Ishikawa (cell line): ENCODE results near the gene ZKSCAN8.

Experiments used
- CEBPB ChIP-seq: IDR thresholded peaks from 2 replicates; pipeline ENCODE4 v1.6.1; 2012
- CREB1 ChIP-seq: IDR thresholded peaks from 2 replicates; pipeline ENCODE4 v1.6.1; 2012; ENCODE audit warnings: low read depth
- EGR1 ChIP-seq: IDR thresholded peaks from 2 replicates; pipeline ENCODE4 v1.6.1; 2012
- EP300 ChIP-seq: IDR thresholded peaks from 2 replicates; pipeline ENCODE4 v1.6.1; 2012; ENCODE audit warnings: borderline replicate concordance
- FOXM1 ChIP-seq: IDR thresholded peaks from 2 replicates; pipeline ENCODE4 v1.6.1; 2012; ENCODE audit warnings: low read depth, borderline replicate concordance
- MAX ChIP-seq: IDR thresholded peaks from 2 replicates; pipeline ENCODE4 v1.6.1; 2012
- NFIC ChIP-seq: IDR thresholded peaks from 2 replicates; pipeline ENCODE4 v1.6.1; 2012
- RAD21 ChIP-seq: IDR thresholded peaks from 2 replicates; pipeline ENCODE4 v1.6.1; 2012; ENCODE audit warnings: low read depth
- REST ChIP-seq: IDR thresholded peaks from 2 replicates; pipeline ENCODE4 v1.6.1; 2012; ENCODE audit warnings: low read depth, mild to moderate bottlenecking
- TAF1 ChIP-seq: IDR thresholded peaks from 2 replicates; pipeline ENCODE4 v1.6.1; 2012; ENCODE audit warnings: low read depth, mild to moderate bottlenecking
- TCF12 ChIP-seq: IDR thresholded peaks from 2 replicates; pipeline ENCODE4 v1.6.1; 2012; ENCODE audit warnings: low read depth
- TEAD4 ChIP-seq: IDR thresholded peaks from 2 replicates; pipeline ENCODE4 v1.6.1; 2012
- USF1 ChIP-seq: IDR thresholded peaks from 2 replicates; pipeline ENCODE4 v1.6.1; 2012
- YY1 ChIP-seq: IDR thresholded peaks from 2 replicates; pipeline ENCODE4 v1.6.1; 2012; ENCODE audit warnings: low read depth
- ZBTB7A ChIP-seq: IDR thresholded peaks from 2 replicates; pipeline ENCODE4 v1.6.1; 2012; ENCODE audit warnings: low read depth

Gene ZKSCAN8

GRCh38 chr6:28124350-28124970 lies 17.2 kb upstream of the ZKSCAN8 start, which contains the start of gene ZSCAN16:
ZSCAN16 (plus strand) TSS chr6:28124609; CDS start chr6:28125444, 835 bp downstream.
- TF ChIP-seq EP300 (0 out of 2 replicates have a peak, but pooled peaks have one; percentile 20), EGR1 (no peak), CREB1 (no peak), USF1 (no peak), CEBPB (peak; percentile 8; the same call in 1 of the 2 replicates), ZBTB7A (no peak), REST (no peak), RAD21 (no peak), MAX (peak; percentile 49; the same call in 1 of the 2 replicates), TAF1 (peak; percentile 86), NFIC (no peak), FOXM1 (no peak), YY1 (no peak; the same call in 1 of the 2 replicates), TCF12 (0 out of 2 replicates have a peak, but pooled peaks have one; percentile 22), TEAD4 (no peak)

- TF ChIP-seq FOXM1 (no peak), CREB1 (no peak), TCF12 (no peak), NFIC (no peak), TEAD4 (no peak), TAF1 (no peak), MAX (no peak), EP300 (no peak), YY1 (no peak), EGR1 (no peak), USF1 (no peak), REST (no peak), RAD21 (no peak), CEBPB (no peak), ZBTB7A (no peak)
These were observed 16.7 kb upstream of the ZKSCAN8 start for GRCh38 chr6:28124971-28125353.

GRCh38 chr6:28125401-28125800 lies 16.3 kb upstream of the ZKSCAN8 start:
- TF ChIP-seq CEBPB (no peak), YY1 (no peak), EGR1 (no peak), NFIC (no peak), FOXM1 (no peak), TEAD4 (no peak), RAD21 (no peak), REST (no peak), EP300 (no peak), ZBTB7A (no peak), TCF12 (no peak), TAF1 (no peak), CREB1 (no peak), MAX (no peak), USF1 (no peak)
